GM19025 (cell line): ENCODE results near the gene C2orf49.

Source experiments
- ATAC-seq: cut with Tn5 transposase; IDR thresholded peaks from one replicate; pipeline ENCODE4 v1.9.1; 2021; ENCODE audit warnings: mild to moderate bottlenecking, low read depth, moderate library complexity; ENCODE audit not compliant: unreplicated experiment

Gene C2orf49

GRCh38 chr2:105397953-105398335, 60.6 kb downstream of the C2orf49 start:
- no peak for ATAC-seq

GRCh38 chr2:105398336-105399206, 61.2 kb downstream of the C2orf49 start, which contains the start of gene FHL2:
FHL2 (minus strand) TSS chr2:105399051; CDS start chr2:105386516, 12,535 bp downstream.
- peak; percentile 98 for ATAC-seq
